HG03354 (cell line): ENCODE data around the gene LRRFIP1.

Experiments
- ATAC-seq: cut with Tn5 transposase; IDR thresholded peaks from one replicate; pipeline ENCODE4 v1.9.1; 2021; ENCODE audit warnings: mild to moderate bottlenecking; ENCODE audit not compliant: unreplicated experiment, poor library complexity, severe bottlenecking

Gene LRRFIP1

GRCh38 chr2:237633061-237633561 lies 5.7 kb downstream of the LRRFIP1 start:
- no peak for ATAC-seq

GRCh38 chr2:237636578-237636977 lies 9.2 kb downstream of the LRRFIP1 start:
- no peak for ATAC-seq

- no peak for ATAC-seq
Measured at GRCh38 chr2:237637429-237638135, 10.2 kb downstream of the LRRFIP1 start.

GRCh38 chr2:237638176-237638575 lies 10.8 kb downstream of the LRRFIP1 start:
- ATAC-seq: no peak

- ATAC-seq: no peak
Measured at GRCh38 chr2:237639052-237639835, 11.9 kb downstream of the LRRFIP1 start.

GRCh38 chr2:237639836-237640220 lies 12.4 kb downstream of the LRRFIP1 start:
- no peak for ATAC-seq

GRCh38 chr2:237640493-237640998 lies 13.2 kb downstream of the LRRFIP1 start:
- no peak for ATAC-seq

GRCh38 chr2:237642038-237642734 lies 14.8 kb downstream of the LRRFIP1 start:
- ATAC-seq: no peak

GRCh38 chr2:237643066-237643465 lies 15.7 kb downstream of the LRRFIP1 start:
- ATAC-seq: no peak

GRCh38 chr2:237643582-237644380 lies 16.4 kb downstream of the LRRFIP1 start:
- no peak for ATAC-seq

- ATAC-seq: no peak
Measured at GRCh38 chr2:237644381-237644703, 17.0 kb downstream of the LRRFIP1 start.

- no peak for ATAC-seq
Measured at GRCh38 chr2:237645261-237645660, 17.9 kb downstream of the LRRFIP1 start.

- ATAC-seq: no peak
Measured at GRCh38 chr2:237647176-237648015, 20.0 kb downstream of the LRRFIP1 start.

GRCh38 chr2:237648016-237648381 lies 20.6 kb downstream of the LRRFIP1 start:
- no peak for ATAC-seq

GRCh38 chr2:237649541-237650454 lies 22.4 kb downstream of the LRRFIP1 start:
- ATAC-seq: no peak

GRCh38 chr2:237650455-237650850 lies 23.1 kb downstream of the LRRFIP1 start:
- ATAC-seq: no peak

- no peak for ATAC-seq
Measured at GRCh38 chr2:237651761-237652160, 24.4 kb downstream of the LRRFIP1 start.

GRCh38 chr2:237652181-237652580 lies 24.8 kb downstream of the LRRFIP1 start:
- ATAC-seq: no peak
